Activated effector memory CD4-positive, alpha-beta T cell treated with anti-CD3 and anti-CD28 coated beads, Interleukin-2, amount 50 U/mL, for 16 hours (primary cell): ENCODE data around the gene FREY1.
"Not testable (repeated sequence)": the region's sequence is repeated elsewhere in the genome, so short reads cannot be mapped to it uniquely, and the experiment has no call there.

Experiments
- DNase-seq: peaks from one replicate; pipeline ENCODE4 v3.0.0-alpha.2; 2020

The FREY1 gene

DNA sequence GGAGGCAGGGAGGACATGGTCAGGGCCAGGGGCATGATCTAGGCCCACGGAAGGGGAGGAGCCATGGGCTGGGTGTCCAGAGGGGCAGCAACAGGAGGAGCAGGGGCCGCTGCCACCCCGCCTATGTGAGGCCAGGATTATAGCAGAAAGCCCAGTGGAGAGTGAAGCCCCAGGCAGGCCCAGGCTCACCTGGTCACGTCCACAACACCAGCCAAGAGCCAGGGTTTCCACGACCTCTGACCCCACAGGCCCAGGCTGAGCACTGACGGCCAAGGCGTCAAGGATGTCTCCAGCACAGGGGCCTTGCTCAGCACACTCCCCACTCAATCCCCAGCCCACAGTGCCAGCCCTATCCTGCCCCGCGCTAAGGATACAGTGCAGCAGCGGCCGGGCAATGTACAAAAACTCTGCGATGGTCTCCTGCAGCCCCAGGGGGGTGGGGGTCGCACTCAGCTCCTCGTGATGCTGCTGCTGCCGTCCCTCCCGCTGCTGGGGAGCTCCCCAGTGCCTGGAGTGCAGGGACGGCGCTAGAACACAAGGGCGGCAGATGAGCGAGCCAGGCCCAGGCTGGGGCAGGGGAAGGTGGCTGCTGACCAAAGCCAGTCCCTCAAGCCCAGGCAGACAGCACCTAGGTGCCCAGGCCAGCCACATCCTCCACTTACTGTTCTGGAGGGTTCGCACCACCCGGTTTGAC lies 7.0 kb upstream of the FREY1 start:
- DNase-seq: no peak

DNA sequence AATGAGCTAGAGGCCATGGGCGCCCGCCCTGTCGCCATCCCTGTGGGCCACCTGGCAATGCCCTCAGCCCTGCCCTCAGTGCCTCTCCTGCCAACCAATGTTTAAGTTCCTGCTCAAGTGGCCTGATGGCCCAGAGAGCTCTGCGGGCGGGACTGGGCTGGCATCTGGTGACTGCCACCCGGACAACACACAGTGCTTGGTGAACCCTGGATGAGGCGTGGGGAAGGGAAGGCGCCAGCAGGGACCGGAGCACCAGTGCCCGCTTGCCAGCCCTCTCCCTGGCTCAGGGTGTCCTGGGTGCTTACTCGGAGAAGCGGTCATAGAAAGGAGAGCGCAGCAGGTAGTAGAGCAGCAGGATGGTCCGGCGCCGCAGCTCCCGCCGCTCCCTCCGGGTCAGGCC lies 6.4 kb upstream of the FREY1 start:
- no peak for DNase-seq

DNA sequence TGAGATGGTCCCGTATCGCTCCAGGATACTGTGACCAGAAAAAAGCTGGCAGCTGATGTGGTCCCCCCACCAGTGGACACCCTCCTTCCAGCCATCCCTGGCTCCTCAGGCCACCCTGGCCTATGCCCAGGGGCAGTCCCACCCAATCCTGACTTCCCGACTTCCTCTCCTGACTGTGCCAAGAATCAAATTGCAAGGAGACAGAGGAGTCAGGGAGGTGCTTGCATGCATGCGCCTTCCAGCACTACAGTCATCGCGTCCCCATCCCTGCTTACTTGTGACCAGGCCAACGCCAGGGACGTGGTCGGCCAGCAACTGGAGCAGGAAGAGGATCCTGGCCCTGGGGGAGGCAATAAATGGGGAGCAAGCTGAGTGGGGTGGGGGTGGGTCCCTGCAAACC lies 3.6 kb upstream of the FREY1 start:
- no peak for DNase-seq

DNA sequence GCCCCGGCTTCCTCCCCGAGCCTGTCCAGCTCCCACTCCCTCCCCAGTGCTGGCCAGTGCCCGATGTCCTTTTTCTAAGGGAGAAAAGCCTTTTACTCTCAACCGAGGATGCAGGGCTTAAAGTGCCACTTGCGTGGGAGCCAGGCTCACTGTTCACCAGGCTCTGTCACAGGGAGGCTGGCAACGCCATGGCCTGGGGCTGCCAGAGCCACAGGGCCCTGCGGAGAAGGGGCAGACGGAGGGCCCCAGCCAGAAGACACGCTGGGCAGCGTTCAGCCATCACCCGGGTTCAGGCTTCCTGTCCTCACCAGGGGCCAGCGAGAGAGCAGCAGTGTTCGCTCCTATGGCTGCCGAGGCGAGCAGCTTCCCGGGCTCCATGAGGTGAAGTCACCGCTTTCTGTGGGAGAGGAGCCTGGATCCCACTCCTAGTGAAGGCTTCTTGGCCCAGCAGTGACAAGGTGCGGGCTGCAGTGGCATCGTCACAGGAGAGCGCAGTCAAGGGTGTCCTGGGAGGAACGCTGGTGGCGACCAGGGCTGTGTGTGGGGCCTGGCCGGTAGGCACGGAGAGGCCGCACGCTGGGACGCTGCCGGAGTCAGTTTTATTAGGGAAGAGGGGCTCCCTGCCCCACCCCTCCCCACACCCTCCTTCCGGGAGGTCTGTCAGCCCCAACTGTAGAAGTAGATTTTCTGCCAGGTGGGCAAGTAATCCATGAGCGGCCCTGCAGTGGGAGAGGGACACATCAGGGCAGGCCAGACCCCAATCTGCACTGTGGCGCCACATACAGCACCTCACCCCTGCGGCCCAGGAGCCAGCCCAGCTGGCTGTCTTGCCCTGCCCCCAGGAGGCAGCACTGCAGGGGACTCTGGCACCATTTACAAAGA lies 2.8 kb upstream of the FREY1 start:
- DNase-seq: no peak

DNA sequence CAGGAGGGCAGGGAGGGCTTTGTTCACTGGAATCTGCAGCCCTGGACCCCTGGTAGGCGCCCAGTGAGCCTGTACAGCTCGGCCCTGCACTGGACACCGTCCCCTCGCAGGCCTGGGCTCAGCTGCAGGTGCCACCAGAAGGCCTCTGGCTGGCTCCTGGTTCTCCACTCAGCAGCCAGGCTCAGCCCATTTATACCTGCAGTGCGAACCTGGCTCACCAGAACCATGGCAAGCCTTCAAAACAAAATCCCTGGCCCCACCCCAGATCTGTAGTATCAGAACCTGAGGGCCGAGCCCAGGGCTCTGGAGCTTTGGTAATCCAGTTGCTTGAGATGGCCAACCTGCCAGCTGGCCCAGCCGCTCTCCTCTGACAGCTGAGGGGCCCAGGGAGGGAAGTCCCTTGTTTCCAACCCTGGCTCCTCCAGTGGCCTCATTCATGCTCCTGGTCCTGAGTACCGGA lies 870 bp upstream of the FREY1 start:
- no peak for DNase-seq

GRCh38 chr11:45906096-45906682 lies 882 bp downstream of the FREY1 start:
- DNase-seq: no peak

- DNase-seq: not testable (repeated sequence)
Observed at GRCh38 chr11:45905576-45905975, 1.5 kb downstream of the FREY1 start.

- DNase-seq: no peak
Observed at GRCh38 chr11:45905095-45905494, 2.0 kb downstream of the FREY1 start.

DNA sequence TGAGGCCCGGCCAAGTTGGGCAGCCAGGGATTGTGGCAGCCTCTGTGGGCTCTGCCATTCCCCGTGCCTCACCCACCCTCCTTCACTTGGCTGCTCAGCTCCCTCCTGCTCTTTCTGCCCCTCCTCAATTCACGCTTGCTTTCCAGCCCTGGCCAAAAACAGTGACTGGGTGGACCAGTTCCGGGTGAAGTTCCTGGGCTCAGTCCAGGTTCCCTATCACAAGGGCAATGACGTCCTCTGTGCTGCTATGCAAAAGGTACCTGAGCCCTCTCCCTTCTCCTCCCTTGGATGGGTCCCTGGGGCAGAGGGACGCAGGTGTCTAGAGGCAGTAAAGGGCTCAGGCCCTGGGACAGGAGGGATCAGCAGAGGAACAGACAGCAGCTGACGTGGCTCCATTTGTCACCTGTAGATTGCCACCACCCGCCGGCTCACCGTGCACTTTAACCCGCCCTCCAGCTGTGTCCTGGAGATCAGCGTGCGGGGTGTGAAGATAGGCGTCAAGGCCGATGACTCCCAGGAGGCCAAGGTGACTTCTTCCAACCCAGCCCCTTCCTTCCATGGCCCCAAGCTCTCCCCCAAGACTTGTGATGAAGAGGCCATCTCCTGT lies 2.7 kb downstream of the FREY1 start:
- no peak for DNase-seq

DNA sequence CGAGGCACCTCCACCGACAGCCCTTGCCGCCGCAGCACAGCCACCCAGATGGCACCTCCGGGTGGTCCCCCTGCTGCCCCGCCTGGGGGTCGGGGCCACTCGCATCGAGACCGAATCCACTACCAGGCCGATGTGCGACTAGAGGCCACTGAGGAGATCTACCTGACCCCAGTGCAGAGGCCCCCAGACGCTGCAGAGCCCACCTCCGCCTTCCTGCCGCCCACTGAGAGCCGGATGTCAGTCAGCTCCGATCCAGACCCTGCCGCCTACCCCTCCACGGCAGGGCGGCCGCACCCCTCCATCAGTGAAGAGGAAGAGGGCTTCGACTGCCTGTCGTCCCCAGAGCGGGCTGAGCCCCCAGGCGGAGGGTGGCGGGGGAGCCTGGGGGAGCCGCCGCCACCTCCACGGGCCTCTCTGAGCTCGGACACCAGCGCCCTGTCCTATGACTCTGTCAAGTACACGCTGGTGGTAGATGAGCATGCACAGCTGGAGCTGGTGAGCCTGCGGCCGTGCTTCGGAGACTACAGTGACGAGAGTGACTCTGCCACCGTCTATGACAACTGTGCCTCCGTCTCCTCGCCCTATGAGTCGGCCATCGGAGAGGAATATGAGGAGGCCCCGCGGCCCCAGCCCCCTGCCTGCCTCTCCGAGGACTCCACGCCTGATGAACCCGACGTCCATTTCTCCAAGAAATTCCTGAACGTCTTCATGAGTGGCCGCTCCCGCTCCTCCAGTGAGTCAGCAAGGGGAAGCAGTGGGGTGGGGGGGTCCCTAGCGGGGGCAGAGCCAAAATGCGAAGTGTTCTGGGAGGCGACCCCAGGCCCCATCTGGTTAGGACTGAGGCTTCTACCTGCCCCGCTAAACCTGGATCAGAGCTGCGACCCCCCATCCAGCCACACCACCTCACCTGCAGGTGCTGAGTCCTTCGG lies 4.4 kb downstream of the FREY1 start:
- no peak for DNase-seq

GRCh38 chr11:45901626-45902025 lies 5.4 kb downstream of the FREY1 start:
- no peak for DNase-seq

GRCh38 chr11:45900916-45901617 lies 6.0 kb downstream of the FREY1 start:
- DNase-seq: no peak

- DNase-seq: not testable (repeated sequence)
Observed at GRCh38 chr11:45900175-45900800, 6.8 kb downstream of the FREY1 start.

- DNase-seq: peak; percentile 85
Observed at GRCh38 chr11:45899448-45900174, 7.5 kb downstream of the FREY1 start.

GRCh38 chr11:45899086-45899447 lies 8.0 kb downstream of the FREY1 start:
- DNase-seq: no peak

DNA sequence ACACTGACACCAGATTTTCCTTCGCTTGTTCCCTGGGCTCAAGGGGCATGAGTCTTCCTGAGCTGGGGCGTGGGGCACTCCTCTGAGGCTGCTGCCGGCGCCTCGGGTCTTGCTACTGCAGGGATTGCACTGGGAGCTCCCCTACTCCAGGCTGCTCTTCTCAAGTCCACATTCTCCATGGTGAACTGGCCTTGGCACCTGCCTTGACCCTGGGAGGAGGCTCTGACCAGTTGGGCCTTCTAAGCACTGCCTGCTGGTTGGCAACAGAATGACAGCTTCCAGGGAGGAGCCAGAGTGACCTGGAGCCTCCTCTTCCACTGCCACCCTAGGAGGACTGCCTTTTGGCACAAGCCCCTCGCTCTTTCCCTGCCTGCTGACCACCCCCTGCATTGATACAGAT lies 9.5 kb downstream of the FREY1 start:
- DNase-seq: no peak

DNA sequence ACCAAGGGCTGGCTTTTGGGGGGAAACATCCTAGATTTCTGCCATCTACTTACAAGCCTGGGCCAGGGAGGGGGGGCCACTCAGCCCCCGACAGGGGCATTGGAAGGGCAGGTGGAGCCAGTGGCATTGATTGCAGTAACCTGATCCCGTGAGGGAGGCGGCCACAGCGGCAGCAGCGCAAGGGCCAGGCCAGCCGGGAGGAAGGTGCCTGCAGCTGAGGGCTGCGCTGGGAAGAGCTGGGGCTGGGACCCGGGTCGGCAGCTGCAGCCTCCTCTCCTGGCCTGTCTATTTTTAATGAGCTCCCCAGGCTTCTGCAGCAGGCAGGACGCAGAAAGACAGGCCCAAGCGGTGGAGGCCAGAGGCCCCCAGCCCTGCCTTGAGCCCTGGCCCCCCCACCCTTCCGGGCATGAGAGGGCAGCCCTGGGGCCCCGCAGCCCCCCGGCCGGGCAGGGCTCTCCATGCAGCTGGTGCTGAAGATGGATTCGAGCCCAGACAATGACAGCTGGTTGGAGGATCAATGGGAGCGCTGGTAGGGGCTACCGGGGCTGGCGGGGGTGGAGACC lies 10.6 kb downstream of the FREY1 start:
- DNase-seq: no peak

DNA sequence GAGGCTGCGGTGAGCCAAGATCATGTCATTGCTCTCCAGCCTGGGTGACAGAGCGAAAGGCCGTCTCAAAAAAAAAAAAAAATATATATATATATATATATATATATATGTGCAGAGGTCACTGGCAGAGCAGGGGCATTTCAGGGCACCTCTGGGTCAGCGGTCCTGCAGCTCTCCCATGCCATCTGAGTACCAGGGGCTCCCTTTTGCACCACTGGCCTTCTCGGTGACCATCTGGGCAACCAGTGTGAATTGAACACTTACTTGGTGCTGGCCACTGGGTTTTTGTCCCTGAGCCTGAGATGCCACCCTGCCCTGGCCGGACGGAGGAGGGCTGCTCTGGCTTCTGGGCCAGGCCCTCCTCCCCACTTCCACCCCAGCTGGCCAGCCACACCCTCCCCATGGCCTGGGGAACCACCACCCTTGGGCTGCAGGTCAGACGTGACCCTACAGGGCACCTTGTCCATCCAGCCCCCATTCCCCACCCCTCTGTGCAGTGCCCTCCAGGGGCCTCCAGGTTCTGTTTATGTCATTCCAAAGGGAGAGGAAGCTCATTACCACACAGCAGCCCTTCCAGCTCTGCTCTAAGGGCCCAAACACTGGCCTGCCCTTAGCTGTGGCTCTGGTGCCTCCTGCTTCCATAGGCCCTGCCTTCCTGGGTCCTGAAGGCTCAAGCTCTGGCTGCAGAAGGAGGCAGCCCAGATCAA lies 11.4 kb downstream of the FREY1 start:
- DNase-seq: no peak

DNA sequence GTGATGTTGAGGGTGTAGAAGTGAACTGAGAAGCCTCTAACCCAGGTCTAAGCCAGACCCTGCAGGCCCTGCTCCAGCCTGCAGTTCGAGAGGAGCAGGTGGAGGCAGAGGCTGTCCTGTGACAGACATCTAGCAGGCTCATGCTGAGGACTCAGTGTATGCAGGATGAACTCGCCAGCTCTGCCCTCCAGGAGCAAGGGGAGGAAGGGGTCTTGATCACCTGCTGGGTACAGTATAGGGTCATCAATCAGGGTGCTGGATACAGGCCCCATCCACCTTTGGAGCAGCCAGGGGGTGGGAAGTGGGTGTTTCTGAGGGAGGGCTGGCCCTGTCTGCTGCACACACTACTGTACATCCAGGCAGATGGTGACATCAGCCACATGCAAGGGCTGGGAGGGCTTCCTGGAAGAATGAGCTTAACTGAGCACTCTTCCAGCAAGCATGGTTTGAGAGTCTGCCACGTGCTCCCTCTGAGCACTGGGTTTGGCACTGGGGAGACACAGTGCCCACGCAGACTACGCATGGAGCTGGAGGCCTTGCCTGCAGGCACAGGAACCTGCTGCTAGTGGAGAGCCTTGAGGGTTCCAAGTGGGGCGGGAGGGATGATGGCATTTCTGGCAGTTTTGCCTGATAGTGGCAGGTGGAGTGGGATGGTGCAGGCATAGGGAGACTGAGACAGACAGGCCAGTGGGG lies 12.4 kb downstream of the FREY1 start:
- DNase-seq: no peak
